ENCODE results near the gene ZNF615. TPM values are rescaled to one million over a fixed set of nuclear protein-coding genes. Genes with fewer than 3 reads are reported as not detected.

ZNF615 gene
- total RNA-seq, 1 experiment from 2014 or later: 1.6 TPM

GRCh38 chr19:51971624-51972023 lies 36.4 kb downstream of the ZNF615 start:
- Histone ChIP-seq H3K79me2 (ENCODE audit: insufficient read depth, low read length) (no peaks in the 10 kb centered on the region), H3K9me2 (ENCODE audit: insufficient read depth) (no peaks in the 10 kb centered on the region), H3K9me3 (ENCODE audit: control insufficient read depth in 1 of 2, insufficient read depth in 1 of 2, low read depth in 1 of 2, low read length in 2 of 2) (peaks cover 21 to 36% of the 10 kb centered on the region in 2 experiments; a peak in 3 of 4 replicates), H2AFZ (ENCODE audit: low read depth, low read length, poor library complexity, severe bottlenecking) (no peak overlapping the region), H3K4me2 (ENCODE audit: low read length) (no peak overlapping the region), H4K20me1 (ENCODE audit: insufficient read depth) (no peaks in the 10 kb centered on the region), H3K36me3 (ENCODE audit: control insufficient read depth in 1 of 2, insufficient read depth in 2 of 2, low read length in 2 of 2) (peaks cover 2 to 3% of the 10 kb centered on the region in 2 experiments; a peak in 1 of 4 replicates), H3K27me3 (ENCODE audit: insufficient read depth, low read length) (no peaks in the 10 kb centered on the region), H3K27ac (ENCODE audit: low read depth, low read length) (no peak overlapping the region), H3K4me3 (replicated peaks in 1 of 2; ENCODE audit: low read depth in 1 of 2, low read length in 2 of 2) (no peak overlapping the region), H3K9ac (ENCODE audit: low read length) (no peak overlapping the region), H3K4me1 (ENCODE audit: control insufficient read depth in 1 of 2, insufficient read depth in 2 of 2, low read length in 2 of 2) (no peaks in the 10 kb centered on the region)
- ChIA-PET RAD21 (ENCODE audit: low non-redundant PET in 1 of 2, low total read pairs in 2 of 2, uncharacterized antibody in 2 of 2, unreplicated experiment in 2 of 2) (no interaction called here), CTCF (no interaction called here), POLR2A (no interaction called here)
- ATAC-seq (no peak), DNase-seq (ENCODE audit: low read depth, low spot score) (no peak)
- intact Hi-C loops (cut with micrococcal nuclease): no loop called here
- no TSS peak for BruUV-seq (replicated peaks)
- TF ChIP-seq EZH2 (IDR thresholded peaks at IDR 0.05) (no peak), POLR2AphosphoS5 (IDR thresholded peaks at IDR 0.05; ENCODE audit: low read depth, low read length) (no peak), CBX3 (IDR thresholded peaks at IDR 0.05; ENCODE audit: low read depth) (no peak), ELF1 (IDR thresholded peaks at IDR 0.05; ENCODE audit: borderline replicate concordance, low read depth) (no peak), ZFX (IDR thresholded peaks at IDR 0.05) (no peak), SP1 (IDR thresholded peaks at IDR 0.05; ENCODE audit: low read depth) (no peak), YY1 (IDR thresholded peaks at IDR 0.05; ENCODE audit: extremely low read depth, insufficient replicate concordance, low read depth, low read length) (no peak), POLR2A (IDR thresholded peaks at IDR 0.05; ENCODE audit: borderline replicate concordance, extremely low read depth, insufficient read depth, insufficient read length) (no peak), JUND (IDR thresholded peaks at IDR 0.05) (no peak), EZH2phosphoT487 (IDR thresholded peaks at IDR 0.05; ENCODE audit: borderline replicate concordance) (no peak), SRF (IDR thresholded peaks at IDR 0.05; ENCODE audit: low read depth) (no peak)
- TF ChIP-seq, protein P1, sequence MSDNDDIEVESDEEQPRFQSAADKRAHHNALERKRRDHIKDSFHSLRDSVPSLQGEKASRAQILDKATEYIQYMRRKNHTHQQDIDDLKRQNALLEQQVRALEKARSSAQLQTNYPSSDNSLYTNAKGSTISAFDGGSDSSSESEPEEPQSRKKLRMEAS (IDR thresholded peaks at IDR 0.05): no peak

GRCh38 chr19:51970718-51971117 lies 37.3 kb downstream of the ZNF615 start:
- Histone ChIP-seq H3K9ac (ENCODE audit: low read length) (no peak overlapping the region), H3K79me2 (ENCODE audit: insufficient read depth, low read length) (no peaks in the 10 kb centered on the region), H3K4me3 (replicated peaks in 1 of 2; ENCODE audit: low read depth in 1 of 2, low read length in 2 of 2) (no peak overlapping the region), H3K9me3 (ENCODE audit: control insufficient read depth in 1 of 2, insufficient read depth in 1 of 2, low read depth in 1 of 2, low read length in 2 of 2) (peaks cover 23 to 33% of the 10 kb centered on the region in 2 experiments; a peak in 3 of 4 replicates), H3K4me2 (ENCODE audit: low read length) (no peak overlapping the region), H3K9me2 (ENCODE audit: insufficient read depth) (no peaks in the 10 kb centered on the region), H3K4me1 (ENCODE audit: control insufficient read depth in 1 of 2, insufficient read depth in 2 of 2, low read length in 2 of 2) (no peaks in the 10 kb centered on the region), H3K27me3 (ENCODE audit: insufficient read depth, low read length) (no peaks in the 10 kb centered on the region), H3K36me3 (ENCODE audit: control insufficient read depth in 1 of 2, insufficient read depth in 2 of 2, low read length in 2 of 2) (peaks cover 2 to 3% of the 10 kb centered on the region in 2 experiments; a peak in 1 of 4 replicates), H4K20me1 (ENCODE audit: insufficient read depth) (no peaks in the 10 kb centered on the region), H3K27ac (ENCODE audit: low read depth, low read length) (no peak overlapping the region), H2AFZ (ENCODE audit: low read depth, low read length, poor library complexity, severe bottlenecking) (no peak overlapping the region)
- CTCF ChIA-PET: no interaction called here
- ATAC-seq (no peak), DNase-seq (ENCODE audit: low read depth, low spot score) (no peak)
- BruUV-seq (replicated peaks): no TSS peak
- intact Hi-C loops (cut with micrococcal nuclease): no loop called here
- POLR2A ChIA-PET: no interaction called here
- RAD21 ChIA-PET (ENCODE audit: low non-redundant PET in 1 of 2, low total read pairs in 2 of 2, uncharacterized antibody in 2 of 2, unreplicated experiment in 2 of 2): no interaction called here
- TF ChIP-seq ZBTB33 (IDR thresholded peaks at IDR 0.05; ENCODE audit: extremely low read depth, insufficient replicate concordance, low read length): no peak
- TF ChIP-seq ZFX (IDR thresholded peaks at IDR 0.05): no peak
- TF ChIP-seq JUND (IDR thresholded peaks at IDR 0.05): no peak
- TF ChIP-seq EZH2 (IDR thresholded peaks at IDR 0.05): no peak
- TF ChIP-seq, protein P2, sequence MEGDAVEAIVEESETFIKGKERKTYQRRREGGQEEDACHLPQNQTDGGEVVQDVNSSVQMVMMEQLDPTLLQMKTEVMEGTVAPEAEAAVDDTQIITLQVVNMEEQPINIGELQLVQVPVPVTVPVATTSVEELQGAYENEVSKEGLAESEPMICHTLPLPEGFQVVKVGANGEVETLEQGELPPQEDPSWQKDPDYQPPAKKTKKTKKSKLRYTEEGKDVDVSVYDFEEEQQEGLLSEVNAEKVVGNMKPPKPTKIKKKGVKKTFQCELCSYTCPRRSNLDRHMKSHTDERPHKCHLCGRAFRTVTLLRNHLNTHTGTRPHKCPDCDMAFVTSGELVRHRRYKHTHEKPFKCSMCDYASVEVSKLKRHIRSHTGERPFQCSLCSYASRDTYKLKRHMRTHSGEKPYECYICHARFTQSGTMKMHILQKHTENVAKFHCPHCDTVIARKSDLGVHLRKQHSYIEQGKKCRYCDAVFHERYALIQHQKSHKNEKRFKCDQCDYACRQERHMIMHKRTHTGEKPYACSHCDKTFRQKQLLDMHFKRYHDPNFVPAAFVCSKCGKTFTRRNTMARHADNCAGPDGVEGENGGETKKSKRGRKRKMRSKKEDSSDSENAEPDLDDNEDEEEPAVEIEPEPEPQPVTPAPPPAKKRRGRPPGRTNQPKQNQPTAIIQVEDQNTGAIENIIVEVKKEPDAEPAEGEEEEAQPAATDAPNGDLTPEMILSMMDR (IDR thresholded peaks at IDR 0.05 in 2 of 3, conservative IDR thresholded peaks at IDR 0.05 in 1 of 3; ENCODE audit: borderline replicate concordance in 1 of 3, insufficient read depth in 1 of 3, low read depth in 2 of 3, low read length in 2 of 3): no peak

Data from HCT116 (cell line).